NCI-H187 (cell line): ENCODE measurements around the gene NHS.

Experiments
- DNase-seq, 2 experiments: peaks; one replicate each; lab custom pipeline; 2025; lab: John Stamatoyannopoulos, UW

NHS gene

GRCh38 chrX:17674601-17675000 lies 299.6 kb downstream of the NHS start:
- no peak for DNase-seq

- no peak for DNase-seq
These were observed 304.3 kb downstream of the NHS start for GRCh38 chrX:17679261-17679660.

GRCh38 chrX:17679820-17680219 lies 304.8 kb downstream of the NHS start:
- DNase-seq: peak; percentile 27 to 31

GRCh38 chrX:17680732-17681413 lies 305.9 kb downstream of the NHS start:
- no peak for DNase-seq

- DNase-seq: no peak
These were observed 307.3 kb downstream of the NHS start for GRCh38 chrX:17682259-17682658.

GRCh38 chrX:17685026-17685425 lies 310.0 kb downstream of the NHS start:
- no peak for DNase-seq

- no peak for DNase-seq
These were observed 312.6 kb downstream of the NHS start for GRCh38 chrX:17687648-17688047.

GRCh38 chrX:17689971-17690409 lies 315.0 kb downstream of the NHS start:
- DNase-seq: peak; percentile 23 to 66

GRCh38 chrX:17692709-17693346 lies 317.8 kb downstream of the NHS start:
- DNase-seq: peak in 1 of 2 experiments; percentile 71

GRCh38 chrX:17697191-17697590 lies 322.2 kb downstream of the NHS start:
- DNase-seq: no peak

GRCh38 chrX:17700976-17701375 lies 326.0 kb downstream of the NHS start:
- DNase-seq: no peak

GRCh38 chrX:17703201-17703600 lies 328.2 kb downstream of the NHS start:
- DNase-seq: no peak

GRCh38 chrX:17705211-17705610 lies 330.2 kb downstream of the NHS start:
- DNase-seq: no peak

GRCh38 chrX:17706676-17707075 lies 331.7 kb downstream of the NHS start:
- DNase-seq: no peak

- no peak for DNase-seq
These were observed 332.7 kb downstream of the NHS start for GRCh38 chrX:17707731-17708130.

- DNase-seq: no peak
These were observed 335.9 kb downstream of the NHS start for GRCh38 chrX:17710871-17711301.

GRCh38 chrX:17713288-17713687 lies 338.3 kb downstream of the NHS start:
- DNase-seq: no peak

GRCh38 chrX:17718649-17719165 lies 343.7 kb downstream of the NHS start:
- DNase-seq: no peak

- no peak for DNase-seq
These were observed 344.7 kb downstream of the NHS start for GRCh38 chrX:17719711-17720110.

- no peak for DNase-seq
These were observed 346.7 kb downstream of the NHS start for GRCh38 chrX:17721715-17722114.

- no peak for DNase-seq
These were observed 350.2 kb downstream of the NHS start for GRCh38 chrX:17725181-17725580.

- DNase-seq: no peak
These were observed 357.3 kb downstream of the NHS start for GRCh38 chrX:17732138-17732783.

- DNase-seq: no peak
These were observed 360.4 kb downstream of the NHS start for GRCh38 chrX:17735406-17735805.
